ENCODE results near the gene DOCK8.
A peak's percentile ranks its signal among the peaks of the same experiment; 100 is the strongest.

DOCK8 gene

DNA sequence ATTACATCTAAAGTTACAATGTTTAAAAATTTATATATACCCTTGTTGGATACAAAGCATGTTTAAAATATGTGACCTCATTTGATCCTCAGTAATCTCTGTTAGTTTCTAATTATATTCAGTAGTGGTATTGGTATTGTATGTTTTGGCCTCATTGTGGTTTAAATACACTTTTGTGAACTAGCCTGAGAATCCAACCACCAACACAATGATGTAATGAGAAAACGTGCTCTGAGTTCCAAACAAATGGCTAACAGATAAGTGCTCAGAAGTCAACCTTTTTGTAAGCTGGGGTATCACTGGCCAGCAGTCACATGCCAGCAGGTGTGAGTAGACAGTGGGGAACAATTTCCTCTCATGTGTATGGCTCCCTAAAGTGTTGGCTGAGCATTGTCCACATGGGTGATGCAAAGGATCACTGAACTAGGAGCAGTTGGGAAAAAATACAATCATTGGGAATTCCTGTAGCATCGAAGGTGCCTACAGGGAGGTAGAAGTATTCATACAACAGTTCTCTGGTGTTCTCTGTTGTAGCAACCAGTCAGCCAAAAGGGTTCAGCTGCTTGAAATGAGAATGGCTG, 56.1 kb downstream of the DOCK8 start:
- DNase-seq: no peak

DNA sequence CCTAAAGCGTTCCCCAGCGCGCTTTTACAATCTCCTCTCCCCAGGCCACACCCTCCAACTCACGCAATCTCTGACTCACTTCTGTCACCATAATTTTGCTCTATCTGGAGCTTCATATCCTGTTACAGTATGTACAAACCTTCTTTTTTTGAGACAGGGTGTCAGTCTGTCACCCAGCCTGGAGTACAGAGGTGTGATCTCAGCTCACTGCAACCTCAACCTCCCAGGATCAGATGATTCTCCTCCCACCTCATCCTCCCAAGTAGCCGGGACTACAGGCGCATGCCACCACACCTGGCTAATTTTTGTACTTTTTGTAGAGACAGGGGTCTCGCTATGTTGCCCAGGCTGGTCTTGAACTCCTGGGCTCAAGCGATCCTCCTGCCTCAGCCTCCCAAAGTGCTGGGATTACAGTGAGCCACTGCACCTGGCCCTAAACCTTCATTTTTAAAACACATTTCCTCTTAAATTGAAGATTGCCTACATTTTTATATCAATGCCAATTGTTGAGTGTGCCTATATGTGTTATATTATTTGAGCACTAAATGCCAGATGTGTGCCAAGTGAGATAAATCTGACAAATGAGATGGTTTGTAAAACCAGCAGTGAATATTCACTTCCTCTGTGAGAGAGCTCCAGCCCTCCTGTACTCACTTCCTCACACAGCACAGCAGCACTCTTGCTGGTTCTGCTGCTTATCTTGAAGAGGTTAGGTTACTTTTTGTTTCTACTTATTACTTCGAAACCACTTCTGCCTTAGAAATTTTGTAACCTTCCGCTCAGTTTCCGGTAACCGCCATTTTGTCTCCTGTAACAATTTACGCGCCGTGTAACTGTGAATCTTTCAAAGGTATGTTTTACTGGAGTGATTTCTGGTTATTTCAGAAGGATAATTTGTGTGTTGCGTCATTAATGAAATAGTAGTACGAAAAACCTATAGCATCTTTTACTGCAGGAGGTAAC, 57.9 kb downstream of the DOCK8 start:
- DNase-seq: peak; percentile 77

DNA sequence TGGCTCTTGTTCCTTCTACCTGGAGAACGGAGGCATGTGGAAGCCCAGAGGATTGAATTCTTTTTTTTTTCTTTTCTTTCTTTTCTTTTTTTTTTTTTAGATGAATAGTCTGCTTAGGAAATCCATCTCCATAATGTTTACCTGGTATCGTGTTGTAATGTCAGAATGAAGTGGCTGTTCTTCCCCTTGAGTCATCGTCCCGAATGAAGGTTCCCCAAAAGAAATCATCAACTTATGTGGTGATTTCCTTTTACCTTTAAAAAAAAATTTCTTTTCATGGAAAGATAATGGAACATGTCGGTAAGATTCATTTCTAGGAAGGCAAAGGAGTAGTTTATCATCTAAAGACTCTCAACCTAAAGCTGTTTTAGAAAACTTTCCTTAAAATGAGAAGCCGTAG, 59.7 kb downstream of the DOCK8 start:
- DNase-seq: no peak

DNA sequence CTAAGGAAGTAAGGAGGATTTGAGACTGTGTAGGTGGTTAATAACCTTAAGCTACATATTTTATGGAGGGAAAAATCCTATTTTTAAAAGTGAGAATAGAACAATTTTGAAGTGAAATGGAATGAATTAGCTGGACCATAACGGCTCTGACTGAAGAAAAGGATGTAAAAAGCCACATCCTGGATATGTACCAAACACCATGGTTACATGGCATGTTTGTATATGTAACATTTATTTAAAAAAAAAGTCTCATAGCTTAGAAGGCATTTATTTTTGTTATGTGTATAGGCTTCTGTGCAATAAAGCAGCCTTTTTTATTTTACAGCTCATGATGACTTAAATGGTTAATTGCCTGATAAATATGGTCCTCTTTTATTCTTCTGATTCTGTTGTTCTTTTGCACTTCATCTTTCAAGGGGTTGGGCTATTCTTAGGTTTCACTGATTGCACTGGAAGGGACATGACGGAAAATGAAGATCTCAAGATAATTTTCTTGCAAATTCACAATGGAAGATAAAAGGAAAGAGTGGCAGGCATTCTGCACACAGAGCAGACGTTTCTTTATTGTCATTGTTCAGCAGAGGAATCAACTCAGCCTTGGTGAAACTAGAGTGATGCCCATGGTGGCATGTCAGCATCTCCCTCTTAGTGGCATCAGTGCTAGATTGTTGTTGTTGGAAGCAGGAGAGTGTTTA, 63.1 kb downstream of the DOCK8 start:
- no peak for DNase-seq

DNA sequence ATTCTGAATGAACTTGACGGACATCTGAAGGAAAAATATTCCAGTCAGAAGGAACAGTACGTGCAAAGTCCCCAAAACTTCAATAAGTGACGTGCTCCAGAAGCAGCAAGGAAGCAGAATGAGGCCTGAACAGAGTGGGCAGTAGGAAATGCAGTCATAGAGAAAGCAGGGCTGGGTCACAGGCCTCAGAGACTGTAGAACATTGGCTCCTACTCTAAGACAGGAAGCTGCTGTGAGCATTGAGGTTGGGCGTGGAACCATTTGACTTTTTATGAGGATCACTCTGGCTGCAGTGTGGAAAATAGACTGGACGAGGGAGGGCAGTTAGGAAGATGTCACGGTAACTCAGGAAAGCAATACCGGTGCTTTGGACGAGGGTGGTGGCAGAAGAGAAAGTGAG, 64.0 kb downstream of the DOCK8 start:
- peak; percentile 60 for DNase-seq

DNA sequence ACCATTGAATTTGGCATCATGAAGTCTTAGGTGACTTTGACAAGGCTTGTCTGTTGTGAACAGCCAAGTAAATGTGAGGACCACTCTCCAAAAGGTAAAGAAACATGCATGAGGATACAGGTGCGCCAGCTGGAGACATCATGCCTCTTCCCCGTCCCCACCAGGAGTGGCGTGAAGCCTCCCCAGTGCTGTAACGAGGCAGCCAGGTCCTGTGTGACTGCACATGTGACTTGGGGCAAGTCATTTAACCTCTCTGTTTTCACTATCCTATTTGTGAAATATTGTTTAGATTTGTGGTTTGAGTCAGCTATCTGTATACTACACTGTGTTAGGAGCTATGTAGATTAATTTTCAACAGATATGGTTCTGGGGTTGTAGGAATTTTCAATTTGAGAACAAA, 65.0 kb downstream of the DOCK8 start:
- no peak for DNase-seq

DNA sequence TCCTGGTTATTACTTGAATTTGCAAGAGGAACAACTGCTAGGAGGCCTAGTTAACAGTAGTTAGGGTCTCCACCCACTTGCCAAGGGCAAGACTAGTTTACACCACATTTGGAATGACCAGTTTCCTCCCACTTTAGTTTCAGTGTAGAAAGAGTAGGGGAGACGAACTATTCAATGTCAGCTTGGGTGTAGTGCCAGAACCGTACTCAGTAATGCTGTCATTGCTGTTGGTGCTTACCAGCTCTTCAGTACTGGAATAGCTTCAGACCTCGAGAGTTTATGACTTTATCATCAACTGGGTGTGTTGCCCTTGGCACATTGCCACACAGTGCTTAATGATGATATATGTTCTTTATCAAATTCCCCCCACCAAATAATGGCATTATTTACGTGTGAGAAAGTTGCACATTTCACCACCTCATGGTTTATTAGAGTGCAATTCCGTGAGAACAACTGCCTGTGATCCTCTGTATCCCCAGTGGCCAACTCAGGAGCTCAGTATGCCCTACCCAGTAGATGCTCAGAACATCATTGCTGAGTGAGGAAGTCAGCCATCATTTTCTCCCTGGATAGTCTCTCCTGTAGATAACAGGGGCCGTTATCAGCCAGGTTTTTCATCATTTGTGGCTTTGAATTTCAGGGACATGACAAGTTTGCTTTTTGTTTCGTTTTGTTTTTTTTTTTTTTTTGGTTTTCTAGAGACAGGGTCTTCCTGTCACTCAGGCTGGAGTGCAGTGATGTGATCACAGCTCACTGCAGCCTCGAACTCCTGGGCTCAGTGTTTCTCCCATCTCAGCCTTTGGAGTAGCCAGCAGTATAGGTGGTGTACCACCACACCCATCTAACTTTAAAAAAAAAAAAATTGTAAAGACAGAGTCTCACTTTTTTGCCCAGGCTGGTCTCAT, 67.3 kb downstream of the DOCK8 start:
- DNase-seq: peak; percentile 27

DNA sequence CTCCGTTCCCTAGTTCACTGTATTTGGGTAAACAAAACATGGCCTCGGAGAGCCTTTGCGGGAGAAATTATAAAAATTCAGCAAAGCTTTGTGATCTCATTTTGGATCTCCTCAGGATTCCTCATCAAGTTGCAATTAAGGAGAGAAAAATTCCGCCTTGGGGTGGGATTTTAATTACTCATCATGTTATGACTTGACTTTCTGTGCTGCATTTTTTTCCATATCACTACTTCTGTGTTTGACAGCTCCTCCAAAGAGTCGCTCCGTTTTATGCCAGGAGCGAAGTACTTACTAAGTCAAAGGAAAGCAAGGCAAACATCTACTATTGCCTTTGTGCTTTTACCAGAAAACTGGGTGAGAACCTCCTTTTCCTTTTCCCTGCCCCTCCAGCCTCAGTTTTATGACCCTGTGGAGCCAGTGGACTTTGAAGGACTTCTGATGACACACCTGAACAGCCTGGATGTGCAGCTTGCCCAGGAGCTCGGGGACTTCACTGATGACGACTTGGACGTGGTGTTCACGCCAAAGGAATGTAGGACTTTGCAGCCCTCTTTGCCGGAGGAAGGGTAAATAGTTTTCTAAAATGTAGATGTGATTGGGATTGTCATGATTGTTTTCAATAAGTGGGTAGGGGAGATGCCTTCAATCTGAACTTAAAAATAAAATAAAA, 71.5 kb downstream of the DOCK8 start:
- no peak for DNase-seq

DNA sequence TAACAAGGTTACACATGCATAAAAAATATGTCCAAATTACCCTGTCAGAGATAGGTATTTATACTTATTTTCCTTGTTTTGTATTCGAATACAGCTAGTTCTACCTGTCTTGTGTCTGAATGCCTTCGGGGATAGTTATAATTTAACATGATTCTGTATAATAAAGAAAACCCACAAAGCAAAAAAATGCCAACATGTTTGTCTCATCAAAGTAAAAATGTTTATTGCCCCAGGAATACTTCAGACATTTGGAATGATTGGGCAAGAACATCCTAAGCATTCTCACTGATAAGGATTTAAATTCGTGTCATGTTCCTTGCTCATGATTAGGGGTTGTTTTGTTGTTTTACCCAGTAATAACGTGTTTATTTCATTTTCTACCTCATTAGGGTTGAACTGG, 74.5 kb downstream of the DOCK8 start:
- no peak for DNase-seq

DNA sequence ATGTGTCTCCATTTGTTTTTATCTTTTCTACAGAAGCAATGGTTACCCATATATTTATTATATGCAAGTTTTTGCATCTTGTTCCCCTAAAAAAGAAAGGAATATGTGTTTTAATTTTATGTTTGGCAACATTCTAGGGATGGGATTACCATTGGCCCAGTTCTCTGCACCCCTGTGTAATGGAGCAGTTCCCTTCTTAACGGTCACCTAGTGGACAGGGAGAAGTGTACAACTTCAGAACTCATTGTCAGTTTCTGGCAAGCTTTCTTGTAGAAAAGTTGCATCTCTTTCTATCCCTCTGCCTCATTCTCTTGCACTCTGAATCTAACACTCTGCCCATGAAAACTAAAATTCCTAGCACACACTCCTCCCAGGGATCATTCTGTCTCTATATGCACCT, 78.2 kb downstream of the DOCK8 start:
- no peak for DNase-seq

DNA sequence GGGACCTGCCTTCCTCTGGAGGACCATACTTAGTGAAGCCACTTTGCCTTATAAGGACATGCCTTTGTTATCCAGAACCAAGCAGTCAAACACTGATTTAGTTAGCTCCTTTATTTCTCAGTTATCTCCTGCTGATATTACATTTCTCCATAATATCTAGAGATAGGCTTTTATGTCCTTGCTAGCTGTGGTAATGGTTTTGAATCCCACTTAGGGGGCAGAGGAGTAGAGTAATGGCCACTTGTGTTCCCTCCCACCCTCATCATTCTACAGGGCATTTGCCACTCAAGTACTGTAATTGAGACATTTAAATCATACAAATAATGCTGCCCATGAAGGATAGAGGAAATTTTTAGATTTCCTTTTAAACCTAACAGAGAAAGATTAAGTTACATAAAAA, 80.9 kb downstream of the DOCK8 start:
- DNase-seq: no peak

DNA sequence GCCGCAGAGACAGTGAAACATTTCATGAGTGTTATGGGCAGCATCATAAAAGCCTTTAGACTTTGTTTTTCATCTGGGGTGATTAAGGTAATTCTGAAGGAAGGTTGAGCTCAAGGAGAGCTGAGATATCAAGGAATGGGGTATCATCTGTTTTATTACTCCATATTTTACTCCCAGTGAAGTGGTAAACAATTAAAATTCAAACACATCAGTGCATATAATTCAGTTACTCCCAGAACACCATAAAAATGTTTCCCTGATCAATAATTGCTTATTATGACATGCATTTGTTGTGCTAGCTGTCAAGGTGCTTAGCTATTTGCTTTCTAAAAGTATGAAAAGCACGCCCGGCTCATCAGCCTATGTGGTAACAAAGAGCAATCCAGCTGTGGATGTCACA, 81.7 kb downstream of the DOCK8 start:
- no peak for DNase-seq

DNA sequence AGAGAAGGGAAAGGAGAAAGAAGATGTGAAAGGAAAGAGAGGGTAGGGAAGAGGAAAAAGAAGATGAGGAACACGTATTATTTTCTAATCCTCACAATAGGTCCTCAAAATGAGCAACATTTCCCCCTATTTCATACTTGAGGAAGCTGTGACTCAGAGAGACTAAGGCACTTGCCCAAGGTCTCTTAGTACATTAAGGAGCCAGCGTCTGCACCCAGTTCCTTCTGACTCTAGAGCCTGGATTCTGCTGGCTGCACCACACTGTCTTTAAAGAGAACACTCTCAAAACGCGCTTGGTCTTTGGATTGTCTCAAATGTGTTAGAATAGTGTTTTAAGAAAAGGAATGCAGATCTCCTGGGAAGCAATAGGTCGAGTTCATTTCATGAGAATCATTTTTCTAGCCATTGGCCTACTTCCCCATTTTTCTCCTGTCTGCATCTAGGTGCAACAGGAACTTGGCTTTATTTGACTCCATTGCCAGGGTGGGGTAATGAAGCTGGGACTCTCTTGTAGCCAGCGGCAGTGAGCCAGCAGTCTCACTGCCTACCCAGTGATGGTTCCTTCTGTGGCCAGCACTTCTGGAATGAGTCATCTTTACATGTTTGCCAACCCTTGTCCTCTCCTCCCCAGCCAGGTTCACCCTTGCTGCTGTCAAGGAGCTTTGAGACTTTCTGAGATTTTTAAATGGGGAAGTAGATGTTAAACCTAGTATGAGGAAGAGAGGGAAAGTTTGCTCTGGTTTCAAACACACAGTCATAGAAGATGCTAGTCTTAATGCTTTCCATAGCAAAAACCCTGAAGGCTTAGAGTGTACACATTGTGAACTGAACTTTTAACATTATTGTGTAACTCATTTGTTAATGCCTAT, 82.7 kb downstream of the DOCK8 start:
- DNase-seq: peak; percentile 19

DNA sequence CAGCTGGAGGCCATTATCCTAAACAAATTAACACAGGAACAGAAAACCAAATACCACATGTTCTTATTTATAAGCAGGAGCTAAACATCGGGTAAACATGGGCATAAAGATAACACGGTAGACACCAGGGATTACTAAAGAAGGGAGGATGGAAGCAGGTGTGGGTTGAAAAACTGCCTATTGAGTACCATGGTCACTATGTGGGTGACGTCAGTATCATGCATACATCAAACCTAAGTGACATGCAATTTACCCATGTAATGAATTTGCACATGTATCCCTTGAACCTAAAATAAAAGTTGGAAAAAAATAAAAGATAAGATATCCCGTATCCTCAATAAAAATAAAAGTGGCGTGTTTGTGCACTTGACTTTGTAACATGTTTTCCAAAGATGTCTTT, 88.8 kb downstream of the DOCK8 start:
- no peak for DNase-seq

DNA sequence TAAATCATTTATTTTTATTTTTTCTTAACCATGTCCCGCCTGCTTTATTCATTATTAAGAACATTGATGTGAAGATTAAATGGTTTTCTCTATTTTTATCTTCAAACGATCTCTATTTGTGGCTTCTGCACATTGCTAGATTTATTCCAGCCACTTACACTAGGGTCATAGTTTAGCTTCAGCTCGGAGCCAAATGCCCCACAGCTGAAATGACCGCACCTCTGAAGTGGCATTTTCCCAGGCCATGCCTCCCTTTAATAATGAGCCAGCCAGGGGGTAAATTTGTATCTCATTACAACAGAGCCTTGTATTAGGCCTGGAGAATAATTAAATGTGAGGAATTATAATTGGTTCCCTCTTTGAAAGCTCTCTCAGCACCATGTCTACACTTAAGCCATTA, 89.4 kb downstream of the DOCK8 start:
- no peak for DNase-seq

DNA sequence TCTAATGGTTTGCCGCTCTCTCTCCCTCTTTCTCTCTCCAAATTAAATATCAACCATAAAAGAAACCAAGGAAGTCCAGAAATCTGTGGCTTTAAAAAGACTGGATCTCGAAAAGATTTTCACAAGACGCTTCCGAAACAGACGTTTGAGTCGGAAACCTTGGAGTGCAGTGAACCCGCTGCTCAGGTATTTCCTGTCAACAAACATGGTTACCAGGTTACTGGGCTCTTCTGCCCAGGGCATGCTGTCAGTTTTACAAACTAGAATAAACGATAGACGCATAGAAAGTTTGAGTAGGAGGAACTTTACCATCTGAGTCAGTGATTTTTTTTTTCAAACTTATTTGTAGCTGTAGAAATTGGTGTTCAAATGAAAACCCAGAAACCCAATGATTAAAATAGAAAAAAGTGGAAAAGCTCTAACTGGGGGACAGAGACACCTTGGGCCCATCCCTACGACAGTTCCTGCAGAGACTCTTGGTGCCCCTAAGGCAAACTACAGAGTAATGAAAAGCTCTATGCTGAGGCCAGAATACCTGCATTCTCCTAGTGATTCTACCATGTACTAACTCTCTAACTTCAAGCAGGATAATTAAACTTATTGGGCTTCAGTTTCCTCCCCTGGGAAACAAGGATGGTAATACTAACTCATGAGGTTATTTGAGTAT, 90.0 kb downstream of the DOCK8 start:
- DNase-seq: no peak

DNA sequence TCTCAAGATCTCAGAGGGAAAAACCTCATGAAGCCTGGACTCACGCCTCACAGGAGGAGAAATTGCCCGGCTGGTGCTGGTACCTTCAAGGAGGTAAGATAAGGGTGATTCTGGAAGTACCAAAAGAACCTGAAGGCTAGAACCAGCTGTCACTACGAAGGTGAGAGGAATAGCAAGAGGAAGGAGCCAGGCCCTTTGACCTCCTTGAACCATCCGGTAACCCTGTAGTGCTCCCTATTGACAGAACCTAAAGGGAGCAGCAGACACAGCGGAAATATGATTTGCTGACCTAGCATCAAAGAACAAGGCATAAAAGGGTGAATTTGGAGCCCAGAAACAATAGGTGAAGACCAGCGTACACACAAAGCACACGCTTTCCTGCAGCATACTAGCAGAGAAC, 92.2 kb downstream of the DOCK8 start:
- DNase-seq: peak; percentile 52

DNA sequence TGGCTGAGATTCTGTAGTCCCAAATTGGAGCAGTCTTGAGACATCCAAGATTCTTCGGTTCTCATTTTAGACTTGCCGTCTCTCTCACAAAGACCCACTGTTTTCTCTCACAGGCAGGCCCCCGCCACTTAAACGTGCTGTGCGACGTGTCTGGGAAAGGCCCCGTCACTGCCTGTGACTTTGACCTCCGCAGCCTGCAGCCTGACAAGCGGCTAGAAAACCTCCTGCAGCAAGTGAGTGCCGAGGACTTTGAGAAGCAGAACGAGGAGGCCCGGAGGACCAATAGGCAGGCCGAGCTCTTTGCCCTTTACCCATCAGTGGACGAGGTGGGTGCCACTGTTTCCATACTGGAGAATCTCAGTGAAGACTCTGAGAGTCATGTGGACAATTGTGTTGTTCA, 97.2 kb downstream of the DOCK8 start:
- no peak for DNase-seq

DNA sequence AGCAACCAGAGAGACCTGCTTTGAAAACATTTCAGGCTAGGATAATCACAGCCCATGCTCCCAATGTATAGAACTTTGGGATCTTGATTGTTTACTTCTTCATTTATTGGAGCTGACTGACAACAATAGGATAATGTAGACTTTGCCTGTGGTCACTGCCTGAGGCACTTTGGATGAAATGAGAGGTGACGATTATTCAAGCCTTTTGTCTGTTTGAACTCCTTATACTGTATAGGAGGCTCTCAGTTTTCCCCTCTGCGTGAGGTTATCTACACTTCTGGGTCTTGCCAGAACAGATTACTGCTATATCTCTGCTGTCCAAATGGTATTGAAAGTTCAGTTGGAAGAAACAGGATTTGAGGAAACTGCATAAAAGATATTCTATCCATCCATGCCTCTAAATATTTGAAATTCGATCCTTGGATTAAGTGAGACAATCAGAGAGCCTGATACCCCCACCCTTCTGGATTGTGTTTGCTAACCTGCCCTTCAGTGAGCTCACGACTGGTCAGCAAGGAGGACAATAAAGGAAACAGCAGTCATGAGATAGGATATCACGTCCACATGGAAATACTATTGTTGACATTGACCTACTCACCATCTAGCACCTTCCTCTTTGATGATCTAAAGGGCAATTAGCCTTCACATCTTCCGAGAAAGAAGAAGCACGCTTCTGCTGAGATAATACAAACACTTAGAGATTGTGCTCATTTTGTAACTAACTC, 98.1 kb downstream of the DOCK8 start:
- DNase-seq: no peak

DNA sequence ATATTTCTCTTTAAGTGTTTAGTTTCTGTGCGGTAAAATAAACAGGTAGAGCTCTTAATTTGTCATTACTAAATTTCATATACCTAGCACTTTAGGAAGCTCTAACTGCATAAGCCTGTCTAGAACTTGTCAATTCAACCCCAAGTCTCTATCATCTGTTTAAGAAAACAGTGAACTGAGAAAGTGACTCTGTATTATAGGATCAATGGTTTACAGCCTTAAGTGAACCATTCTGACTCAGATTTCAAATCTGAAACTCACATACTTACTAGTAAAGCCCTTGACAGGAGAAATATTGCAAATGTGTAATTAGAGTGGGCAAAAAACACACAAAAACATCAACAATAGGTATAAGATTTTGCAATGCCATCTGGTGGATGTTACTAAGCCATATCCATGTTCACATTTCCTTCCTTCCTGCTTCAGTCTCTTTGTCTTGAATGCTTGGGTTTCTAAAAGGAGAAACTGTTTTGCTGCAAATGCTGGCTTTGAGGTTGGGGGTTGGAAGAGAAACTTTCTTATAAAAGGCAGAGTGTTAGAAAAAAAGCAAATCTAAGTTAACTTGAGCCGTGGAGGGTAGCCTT, 101.8 kb downstream of the DOCK8 start:
- DNase-seq: no peak
